DMS 273 treated with DMSO at 0.1 percent for 48 hours (cell line): ENCODE results near the gene SRMS.
"Not testable (repeated sequence)": the region's sequence is repeated elsewhere in the genome, so short reads cannot be mapped to it uniquely, and the experiment has no call there.

Source experiments
- DNase-seq: peaks from one replicate; lab custom pipeline; 2025; lab: John Stamatoyannopoulos, UW

SRMS gene

DNA sequence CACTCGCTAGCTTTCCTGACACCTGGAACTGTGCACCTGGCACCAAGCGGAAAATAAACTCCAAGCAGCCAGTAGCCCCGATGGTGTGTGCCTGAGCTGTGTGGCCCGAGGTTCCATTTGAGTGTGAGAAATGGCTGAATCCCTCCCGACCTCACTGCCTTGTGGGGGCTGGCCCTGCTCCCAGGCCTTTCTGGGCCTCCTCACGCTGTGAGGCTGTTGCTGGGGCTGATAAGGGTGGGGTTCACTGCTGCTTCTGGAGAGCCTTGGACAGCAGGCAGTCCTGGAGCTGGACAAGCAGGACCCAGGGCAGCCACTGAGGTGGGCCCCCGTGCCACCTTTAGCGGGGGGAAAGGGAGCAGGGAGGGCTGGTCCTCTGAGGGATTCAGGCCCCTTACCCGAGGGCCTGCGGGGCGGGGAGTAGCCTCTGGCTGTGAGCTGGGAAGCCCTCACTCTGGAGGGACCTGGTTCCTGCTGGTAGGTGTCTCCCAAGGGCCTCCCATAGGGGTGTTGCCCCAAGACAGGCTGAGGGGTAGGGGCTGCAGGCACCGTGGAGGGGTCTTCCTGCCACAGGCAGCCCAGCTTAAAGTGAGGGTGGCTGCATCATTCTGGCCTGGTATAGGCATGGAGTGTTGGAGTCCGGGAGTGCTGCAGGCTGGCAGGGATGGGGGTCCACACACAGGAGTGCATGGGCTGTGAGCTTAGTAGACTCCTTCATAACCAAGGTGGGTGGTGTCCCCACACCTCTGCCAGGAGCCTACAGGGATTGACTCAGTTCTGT is 25.3 kb downstream of the SRMS start:
- DNase-seq: no peak

DNA sequence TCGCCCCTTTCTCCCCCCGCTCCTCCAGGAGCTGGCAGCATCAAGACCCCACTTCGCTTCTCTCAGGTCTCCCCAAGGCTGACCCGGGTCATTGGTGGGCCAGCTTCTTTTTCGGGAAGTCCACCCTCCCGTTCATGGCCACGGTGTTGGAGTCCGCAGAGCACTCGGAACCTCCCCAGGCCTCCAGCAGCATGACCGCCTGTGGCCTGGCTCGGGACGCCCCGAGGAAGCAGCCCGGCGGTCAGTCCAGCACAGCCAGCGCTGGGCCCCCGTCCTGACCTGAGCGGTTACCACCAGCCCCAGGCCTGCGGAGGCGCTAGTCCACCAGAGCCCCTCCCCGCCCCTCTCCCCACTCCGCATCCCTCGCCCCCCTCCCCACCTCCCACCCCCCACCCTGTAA is 25.9 kb downstream of the SRMS start:
- no peak for DNase-seq

DNA sequence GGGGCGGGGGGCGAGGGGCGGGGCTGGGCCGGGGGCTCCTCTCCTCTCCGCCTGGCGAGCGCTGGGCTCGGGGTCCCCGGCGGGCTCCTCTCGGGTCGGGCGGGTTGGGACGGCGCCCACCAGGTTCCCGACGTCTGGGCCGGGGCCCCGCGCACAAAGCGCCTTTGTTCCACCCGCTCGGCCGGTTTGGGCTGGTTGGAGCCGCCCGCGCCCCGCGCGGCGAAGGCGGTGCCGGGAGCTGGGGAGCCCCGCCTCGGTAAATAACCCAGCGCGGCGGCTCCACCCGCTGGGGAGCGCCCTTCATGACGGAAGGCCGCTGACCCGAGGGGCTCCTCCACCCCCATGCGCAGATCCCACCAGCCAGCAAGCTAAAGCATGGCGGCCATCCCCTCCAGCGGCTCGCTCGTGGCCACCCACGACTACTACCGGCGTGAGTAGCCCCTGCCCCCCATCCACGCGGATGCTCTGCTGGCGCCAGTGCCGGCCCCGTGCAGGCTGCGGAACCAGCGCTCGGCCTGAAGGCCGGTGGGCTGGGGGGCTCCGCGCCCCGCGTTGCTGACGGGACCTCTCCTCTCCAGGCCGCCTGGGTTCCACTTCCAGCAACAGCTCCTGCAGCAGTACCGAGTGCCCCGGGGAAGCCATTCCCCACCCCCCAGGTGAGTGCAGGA is 26.5 kb downstream of the SRMS start:
- DNase-seq: no peak

DNA sequence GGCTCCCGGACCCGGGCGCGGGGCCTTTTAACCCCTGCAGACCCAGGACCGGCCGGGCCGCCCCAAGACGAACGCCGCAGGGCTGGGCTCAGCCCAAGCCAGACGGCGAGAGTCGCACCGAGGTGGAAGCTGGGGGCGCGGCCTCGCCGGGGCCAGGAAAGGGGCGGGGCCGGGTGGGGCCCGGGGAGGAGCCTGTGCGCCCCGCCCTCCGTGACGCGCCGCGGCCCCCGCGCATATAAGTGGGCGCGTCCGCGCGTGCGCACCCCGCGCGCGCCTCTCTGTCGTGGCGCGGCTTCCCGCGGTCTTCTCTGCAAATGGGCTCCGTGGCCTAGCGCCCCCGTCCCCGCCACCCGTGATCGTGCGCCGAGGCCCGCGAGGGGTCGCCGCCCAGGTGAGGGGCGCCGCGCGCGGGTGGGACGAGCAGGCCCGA is 27.0 kb downstream of the SRMS start, which contains the start of gene PPDPF:
Gene PPDPF, plus strand, starts transcription at position 262 of the 430 bp plus-strand sequence. CDS start 544 bp downstream, outside the sequence.
- no peak for DNase-seq

DNA sequence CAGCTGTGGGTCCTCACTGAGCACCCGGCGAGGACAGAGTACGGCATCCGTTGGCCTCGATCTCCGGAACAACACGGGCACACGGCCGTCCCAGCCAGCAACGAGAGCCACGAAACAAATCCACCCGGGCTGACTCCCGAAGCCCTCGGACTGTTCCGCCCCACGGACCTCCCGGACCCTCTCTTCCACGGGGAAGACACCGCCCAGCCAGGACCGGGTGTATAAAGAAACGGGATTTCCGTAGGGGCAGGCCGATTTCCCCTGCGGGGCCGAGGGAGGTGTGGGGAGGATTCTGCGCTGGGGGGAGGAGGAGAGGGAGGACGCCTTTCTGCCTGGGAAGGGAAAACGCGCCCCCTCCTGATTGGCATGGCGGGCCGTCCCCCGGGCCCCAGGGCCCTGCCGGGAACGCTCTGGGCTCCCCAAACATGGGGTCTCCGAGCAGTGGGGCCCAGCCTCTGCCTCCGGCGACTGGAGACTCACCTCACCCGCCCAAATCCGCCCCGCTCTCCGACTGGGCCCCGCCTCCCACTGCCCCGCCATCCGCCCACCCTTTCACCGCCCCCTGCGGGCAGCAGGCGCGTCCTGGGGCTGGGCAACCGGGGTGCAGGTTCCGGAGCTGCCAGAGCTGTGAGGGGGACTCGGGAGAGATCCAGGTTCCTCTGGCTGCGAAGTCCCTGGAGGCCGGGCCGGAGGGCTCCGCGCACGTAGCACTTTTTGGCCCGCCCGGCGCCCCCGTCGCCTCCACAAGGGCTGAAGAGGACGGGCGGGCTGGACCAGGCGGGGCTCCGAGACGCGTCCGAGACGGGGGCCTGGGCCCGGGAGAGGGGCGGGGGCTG is 27.7 kb downstream of the SRMS start:
- DNase-seq: no peak

DNA sequence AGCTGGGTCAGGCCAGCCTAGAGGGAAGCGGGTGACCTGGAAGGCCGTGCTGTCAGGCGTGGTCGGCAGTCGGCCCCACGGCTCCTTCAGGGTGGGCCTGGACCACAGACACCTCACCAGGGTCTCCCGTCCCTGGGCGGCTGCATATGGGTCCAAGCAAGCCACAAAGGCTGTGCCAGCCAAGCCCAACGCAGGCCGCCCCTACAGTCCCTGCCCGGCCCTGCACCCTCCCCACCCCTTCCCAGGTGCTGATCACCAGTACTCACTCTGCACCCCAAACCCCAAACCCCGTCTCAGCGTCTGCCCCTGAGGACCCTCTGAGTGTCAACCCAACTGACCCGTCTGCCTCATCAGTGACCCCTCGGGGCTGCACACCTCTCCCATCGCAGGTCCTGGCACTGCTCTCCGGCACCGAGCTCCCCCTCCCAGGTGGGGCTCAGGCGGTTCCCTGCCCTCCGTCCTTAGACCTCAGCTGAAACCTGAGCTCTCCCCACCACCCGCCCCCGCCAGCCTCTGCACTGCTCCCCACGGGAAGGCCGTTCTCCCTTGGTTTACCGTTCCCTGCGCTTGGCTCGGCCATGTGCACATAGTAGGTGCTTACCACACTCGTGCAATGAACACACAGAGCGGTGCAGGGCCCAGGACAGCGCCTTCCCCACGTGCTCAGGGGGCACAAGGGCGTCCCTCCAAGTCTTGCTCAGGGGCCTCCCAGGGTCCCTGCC is 28.4 kb downstream of the SRMS start:
- no peak for DNase-seq

DNA sequence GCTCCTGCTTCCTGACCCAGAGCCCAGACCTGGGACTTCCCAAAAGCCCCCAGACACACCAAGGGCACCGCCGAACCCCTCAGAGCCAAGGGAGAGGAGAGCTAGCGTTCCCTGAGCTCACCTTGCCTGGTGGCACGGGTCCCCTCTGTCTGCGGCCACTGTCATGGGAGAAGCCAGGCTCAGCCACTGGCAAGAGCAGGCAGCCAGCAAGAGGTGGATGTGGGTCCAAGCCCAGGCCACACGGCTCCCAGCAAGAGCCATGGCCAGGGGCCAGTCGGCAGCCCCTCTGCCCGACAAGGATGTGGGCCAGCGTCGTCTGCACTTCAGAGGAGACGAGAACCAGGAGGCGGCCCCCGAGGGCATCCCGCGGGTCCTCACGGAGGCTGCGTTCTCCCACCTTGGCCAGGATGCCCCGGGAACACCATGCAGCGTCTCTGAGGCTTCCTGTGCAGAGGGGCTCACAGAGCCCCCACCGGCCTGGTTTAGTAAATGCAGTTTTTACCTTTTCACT is 29.1 kb downstream of the SRMS start:
- DNase-seq: no peak

DNA sequence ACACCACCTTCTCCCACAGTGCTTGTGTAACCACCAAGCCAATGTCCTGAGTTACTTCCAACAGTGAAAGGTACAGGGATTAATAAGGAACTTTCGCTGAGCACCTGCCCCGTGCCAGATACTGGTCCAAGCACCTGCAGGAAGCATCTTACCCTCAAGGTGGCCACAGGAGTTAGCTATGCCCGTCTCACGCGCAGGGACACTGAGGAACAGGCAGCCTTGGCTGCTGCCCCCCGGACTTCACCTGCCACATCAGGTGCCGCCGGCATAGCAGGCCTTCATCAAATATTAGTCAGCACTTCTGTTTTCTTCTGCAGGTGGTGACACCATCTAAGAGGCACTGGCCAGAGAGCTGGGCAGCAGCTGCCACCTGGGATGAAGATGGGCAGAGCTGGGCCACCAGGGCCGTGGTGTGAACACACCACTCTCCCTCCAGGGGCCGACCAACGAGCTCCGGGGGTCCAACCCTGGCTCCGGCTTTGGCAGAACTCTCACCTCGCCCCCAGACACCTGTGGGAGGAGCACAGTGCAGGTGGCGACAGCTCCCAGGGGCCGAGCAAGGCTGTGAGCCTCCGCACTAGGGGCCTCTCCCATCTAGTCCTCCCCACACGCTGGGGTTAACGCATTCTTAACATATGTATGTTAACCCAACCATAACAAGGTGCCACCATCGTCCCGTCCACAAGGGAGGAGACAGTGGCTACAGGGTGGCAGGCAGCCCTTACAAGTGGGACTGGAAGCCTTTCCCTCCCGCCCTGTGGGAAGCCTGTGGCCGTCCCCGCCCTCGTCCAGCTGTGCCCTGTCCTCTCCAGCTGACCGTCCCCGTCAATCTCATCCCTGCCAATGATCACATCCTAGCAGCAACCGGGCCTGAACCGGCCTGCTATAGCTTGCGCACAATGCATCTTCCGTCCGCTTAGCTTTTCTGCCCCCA is 29.9 kb downstream of the SRMS start:
- DNase-seq: no peak

DNA sequence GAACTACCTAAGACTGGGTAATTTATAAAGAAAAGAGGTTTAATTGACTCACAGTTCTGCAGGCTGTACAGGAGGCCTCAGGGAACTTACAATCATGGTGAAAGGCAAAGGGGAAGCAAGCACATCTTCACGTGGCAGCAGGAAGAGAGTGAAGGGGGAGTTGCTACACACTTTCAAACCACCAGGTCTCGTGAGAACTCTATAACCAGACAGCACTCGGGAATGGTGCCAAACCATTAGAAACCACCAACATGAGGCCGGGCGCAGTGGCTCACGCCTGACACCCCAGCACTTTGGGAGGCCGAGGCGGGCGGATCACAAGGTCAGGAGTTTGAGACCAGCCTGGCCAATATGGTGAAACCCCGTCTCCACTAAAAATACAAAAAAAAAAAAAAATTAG is 33.0 kb downstream of the SRMS start:
- not testable (repeated sequence) for DNase-seq

DNA sequence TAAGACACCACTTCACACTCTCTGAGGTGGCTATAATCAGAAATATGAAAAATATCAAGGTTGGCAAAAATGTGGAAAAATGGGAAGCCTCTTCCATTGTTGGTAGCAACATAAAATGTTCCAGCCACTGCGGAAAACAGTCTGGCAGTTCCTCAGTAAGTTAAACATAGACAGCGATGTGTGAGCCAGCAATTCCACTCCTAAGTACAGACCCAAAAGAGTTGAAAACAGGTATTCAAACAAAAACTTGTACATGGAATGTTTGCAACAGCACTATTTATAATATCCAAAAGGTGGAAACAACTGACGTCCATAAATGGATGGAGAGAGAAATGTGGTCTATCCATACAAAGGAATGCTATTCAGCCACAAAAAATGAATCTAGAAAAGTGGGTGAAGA is 34.3 kb downstream of the SRMS start:
- DNase-seq: no peak

DNA sequence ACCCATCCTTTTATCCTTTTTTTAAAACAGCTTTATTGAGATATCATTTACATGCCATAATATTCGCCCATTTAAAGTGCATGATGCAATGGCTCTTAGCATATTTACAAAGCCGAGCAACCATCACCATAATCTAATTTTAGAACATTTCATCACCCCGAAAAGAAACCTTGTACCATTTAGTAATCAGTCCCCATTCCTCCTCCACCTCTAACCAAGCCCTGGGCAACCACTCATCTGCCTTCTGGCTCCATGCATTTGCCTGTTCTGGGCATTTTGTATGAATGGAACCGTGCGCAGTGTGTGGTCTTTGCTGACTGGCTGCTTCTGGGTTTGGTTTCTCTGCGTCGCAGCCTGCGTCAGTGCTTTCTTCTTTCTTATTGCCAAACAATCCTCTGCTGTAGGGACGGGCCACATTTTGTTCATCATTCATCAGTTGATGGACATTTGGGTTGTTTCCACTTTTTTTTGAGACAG is 38.4 kb downstream of the SRMS start:
- DNase-seq: no peak

DNA sequence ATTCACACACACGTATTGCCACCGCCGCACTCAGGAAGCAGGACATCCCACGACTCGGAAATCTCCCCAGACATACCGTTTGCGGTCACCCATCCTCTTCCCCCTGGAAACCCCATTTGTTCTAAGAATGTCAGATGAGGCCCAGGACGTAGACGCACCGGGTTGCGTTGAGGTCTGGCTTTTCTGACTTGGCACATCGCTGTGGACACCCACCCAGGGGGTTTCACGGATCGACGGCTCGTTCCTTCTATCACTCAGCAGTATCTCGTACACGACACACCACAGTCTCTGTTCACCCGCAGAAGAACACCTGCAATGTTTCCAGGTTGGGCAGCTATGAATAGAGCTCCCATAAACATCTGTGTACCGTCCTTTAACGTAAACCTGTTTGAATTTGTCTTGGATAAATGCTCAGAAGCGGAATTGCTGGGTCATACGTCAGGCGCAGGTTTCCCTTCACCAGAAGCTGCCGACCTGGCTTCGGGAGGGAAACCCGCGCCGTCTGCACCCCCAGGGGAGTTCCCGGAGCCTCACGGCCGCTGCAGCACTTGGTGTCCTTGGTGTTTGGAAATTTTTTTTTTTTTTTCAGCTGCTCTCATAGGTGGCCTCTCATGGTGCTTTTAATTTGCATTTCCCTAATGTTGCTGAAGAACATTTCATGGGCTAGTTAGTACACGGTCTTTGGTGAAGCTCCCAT is 39.3 kb downstream of the SRMS start:
- no peak for DNase-seq

DNA sequence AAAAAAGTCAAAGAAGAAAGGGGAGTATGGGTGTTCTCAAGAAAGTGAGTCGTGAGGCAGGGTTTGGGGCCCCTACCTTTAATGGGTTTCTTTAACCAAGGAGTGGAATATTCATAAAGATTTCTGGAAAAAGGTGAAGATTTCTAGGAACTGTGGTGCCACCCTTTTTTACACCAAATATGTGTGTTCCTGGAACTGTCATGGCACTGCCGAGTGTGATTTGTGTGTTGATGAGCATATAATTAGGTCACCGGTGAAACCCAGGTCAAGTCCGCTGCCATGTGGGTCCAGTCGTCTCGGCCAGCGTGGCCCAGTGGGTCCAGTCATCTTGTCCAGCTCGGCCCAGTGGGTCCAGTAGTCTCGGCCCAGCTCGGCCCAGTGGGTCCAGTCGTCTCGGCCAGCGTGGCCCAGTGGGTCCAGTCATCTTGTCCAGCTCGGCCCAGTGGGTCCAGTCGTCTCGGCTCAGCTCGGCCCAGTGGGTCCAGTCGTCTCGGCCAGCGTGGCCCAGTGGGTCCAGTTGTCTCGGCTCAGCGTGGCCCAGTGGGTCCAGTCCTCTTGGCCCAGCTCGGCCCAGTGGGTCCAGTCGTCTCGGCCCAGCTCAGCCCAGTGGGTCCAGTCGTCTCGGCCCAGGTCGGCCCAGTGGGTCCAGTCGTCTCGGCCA is 40.3 kb downstream of the SRMS start:
- no peak for DNase-seq

DNA sequence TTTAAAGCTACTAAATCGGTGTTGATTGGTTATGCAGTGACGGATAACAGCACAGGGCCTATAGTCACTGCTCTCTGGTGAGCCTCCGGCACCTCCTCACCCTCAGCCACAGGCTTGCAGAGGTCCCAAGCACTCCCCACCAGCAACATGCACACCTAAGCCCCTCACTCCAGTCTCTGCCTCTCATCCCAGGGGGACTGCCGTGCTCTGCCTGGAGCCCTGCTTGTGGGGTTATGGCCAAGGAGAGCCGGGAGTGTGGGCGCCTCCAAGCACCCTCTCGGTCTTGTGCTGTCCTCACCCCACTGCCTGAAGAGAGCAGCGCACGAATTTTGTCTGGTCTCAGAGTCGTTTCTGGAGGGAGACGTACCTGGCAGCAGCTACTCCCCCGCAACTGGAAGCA is 41.8 kb downstream of the SRMS start:
- DNase-seq: no peak

DNA sequence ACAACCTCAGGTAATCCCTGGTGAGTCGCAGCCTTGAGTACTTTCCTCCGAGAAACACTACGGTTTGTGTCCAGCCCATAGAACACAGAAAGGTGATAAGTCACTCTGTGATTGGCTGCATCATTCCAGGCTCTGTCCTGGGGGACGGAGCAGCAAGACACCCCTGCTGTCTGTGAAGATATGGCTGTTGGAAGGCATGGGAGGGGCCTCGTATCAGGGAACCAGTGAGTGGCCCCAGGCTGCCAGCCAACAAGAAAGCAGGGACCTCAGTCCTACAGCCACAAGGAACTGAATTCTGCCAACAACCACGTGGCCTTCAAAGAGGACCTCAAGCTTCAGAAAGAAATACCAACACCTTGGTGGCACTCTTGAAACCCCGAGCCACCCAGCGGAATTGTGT is 42.3 kb downstream of the SRMS start:
- no peak for DNase-seq

DNA sequence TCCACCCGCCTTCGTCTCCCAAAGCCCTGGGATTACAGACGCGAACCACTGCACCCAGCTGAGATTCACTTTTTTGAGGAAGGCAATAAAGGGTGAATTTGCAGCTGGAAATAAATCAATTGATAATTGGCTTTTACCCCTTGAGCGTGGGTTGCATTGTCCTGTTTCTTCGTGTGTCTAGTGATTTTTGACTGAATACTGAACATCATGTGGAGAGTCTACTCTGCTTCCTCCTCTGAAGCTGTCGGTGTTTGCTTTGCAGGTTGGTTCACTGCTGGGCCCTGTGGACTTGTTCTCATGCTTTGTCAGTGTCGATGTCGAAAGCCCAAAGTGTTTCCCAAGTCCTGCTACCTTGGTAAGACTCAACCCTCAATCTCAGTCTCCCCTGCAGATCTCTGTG is 42.9 kb downstream of the SRMS start:
- no peak for DNase-seq

DNA sequence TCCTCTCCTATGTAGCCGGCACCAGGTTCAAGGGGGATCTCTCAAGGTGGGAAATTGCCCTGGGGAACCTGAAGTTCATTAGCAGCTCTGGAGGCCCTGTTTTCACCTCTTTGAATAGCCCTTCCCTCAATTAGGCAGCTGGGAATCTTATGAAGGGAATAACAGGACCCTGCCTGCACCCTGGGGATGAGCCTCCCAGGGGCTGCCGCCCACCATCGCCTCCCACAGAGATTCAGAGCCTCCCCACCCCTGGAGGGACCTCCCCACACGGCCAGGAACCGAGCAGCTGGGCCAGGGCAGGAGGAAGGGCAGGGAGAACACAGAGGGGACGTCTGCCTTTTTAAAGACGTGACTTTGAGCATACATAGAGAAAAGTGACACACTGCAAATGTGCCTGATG is 44.0 kb downstream of the SRMS start:
- DNase-seq: no peak

DNA sequence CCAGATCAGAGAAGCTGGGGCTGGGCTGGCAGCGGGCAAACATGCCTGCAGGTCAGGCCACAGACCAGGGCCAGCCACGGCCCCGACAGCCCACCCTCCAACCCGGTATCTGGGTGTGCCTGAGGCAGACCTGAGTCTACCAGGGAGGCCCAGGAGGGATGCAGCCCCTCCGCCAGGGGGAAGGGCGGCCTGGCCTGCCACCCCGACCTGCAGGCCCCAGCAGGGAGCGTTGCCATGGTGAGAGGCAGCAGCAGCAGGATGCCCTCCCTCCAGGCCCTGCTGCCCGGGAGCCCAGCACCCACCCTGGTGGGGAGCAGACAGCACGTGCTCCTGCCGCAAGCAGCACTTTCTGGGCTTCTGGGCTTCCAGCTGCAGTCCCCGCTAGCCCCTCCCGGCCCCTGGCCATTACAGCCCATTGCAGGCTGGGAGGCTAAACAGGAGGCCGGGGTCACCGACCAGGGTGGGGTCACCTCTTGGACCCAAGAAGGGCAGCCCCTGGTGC is 44.8 kb downstream of the SRMS start:
- no peak for DNase-seq
